Vagina (tissue), 2 donors: ENCODE measurements around the gene GTPBP1.

Experiments
- CTCF ChIP-seq, 3 experiments: fragments of 450-650 bp in 2 of 3; fragments of 200-600 bp in 1 of 3; sonication (generic) in 1 of 3; IDR thresholded peaks; one replicate each; pipeline ENCODE4 v1.5.1; 2017 to 2019; ENCODE audit warnings: antibody characterized with exemption in 3 of 3, mild to moderate bottlenecking in 2 of 3, moderate library complexity in 2 of 3
- POLR2A ChIP-seq, 2 donors: fragments of 450-650 bp; IDR thresholded peaks; one replicate each; pipeline ENCODE4 v1.6.1; 2017; ENCODE audit warnings: antibody characterized with exemption in 2 of 2, mild to moderate bottlenecking in 2 of 2, moderate library complexity in 2 of 2
- POLR2AphosphoS5 ChIP-seq, 2 donors: sonication (generic); formaldehyde crosslinking; IDR thresholded peaks; one replicate each; pipeline ENCODE4 v1.9.0; 2017; ENCODE audit warnings: antibody characterized with exemption in 2 of 2, mild to moderate bottlenecking in 2 of 2, low read depth in 1 of 2; ENCODE audit not compliant: insufficient read depth in 1 of 2

- no peak for TF ChIP-seq CTCF (IDR thresholded peaks at IDR 0.05)
- no peak for TF ChIP-seq POLR2A (IDR thresholded peaks at IDR 0.05)
- TF ChIP-seq POLR2AphosphoS5 (IDR thresholded peaks at IDR 0.05; ENCODE audit: insufficient read depth in 1 of 2, low read depth in 1 of 2), result no peak
Measured at GRCh38 chr22:38767313-38767712, 61.6 kb downstream of the GTPBP1 start.
